Measurements from ENCODE around the gene REV3L. TPM values are rescaled to one million over a fixed set of nuclear protein-coding genes. Genes with fewer than 3 reads are reported as not detected.

REV3L gene
- total and polyA plus RNA-seq, 2 donors (not counting 1 experiment from before 2014, with no cell fraction given), result 4.7 to 37.9 TPM

DNA sequence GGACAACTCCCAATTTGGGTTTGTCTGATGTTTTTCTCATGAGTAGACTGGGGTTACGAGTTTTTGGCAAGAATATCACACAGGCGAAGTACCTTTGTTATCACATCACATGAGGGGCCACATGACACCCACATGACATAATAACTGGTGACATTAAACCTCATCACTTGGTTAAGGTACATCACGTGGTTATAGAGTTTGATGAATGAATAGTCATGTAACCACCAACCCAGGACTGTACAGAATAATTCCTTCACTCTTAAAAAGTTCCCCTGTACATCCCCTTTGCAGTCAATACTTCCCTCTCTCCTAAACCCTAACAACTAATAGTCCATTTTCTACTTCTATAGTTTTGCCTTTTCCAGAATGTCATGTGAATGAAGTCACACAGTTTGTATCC, 83.4 kb downstream of the REV3L start:
- Histone ChIP-seq H4K20me1 (ENCODE audit: control insufficient read depth, insufficient read depth, low read length, poor library complexity, severe bottlenecking) (no peaks in the 10 kb centered on the region), H3K79me2 (ENCODE audit: control insufficient read depth, insufficient read depth, low read length) (no peaks in the 10 kb centered on the region), H3K4me2 (replicated peaks; ENCODE audit: low read depth, low read length, poor library complexity, severe bottlenecking) (no peak overlapping the region), H3K4me1 (ENCODE audit: control insufficient read depth in 2 of 2, insufficient read depth in 2 of 2, low read length in 2 of 2) (no peaks in the 10 kb centered on the region), H3K9me3 (ENCODE audit: control extremely low read depth in 1 of 3, control insufficient read depth in 2 of 3, insufficient read depth in 1 of 3, low read length in 2 of 3) (no peaks in the 10 kb centered on the region), H3K27ac (ENCODE audit: low read length in 2 of 2) (no peak overlapping the region), H2AFZ (ENCODE audit: insufficient read depth, low read depth, low read length, poor library complexity, severe bottlenecking) (no peak overlapping the region), H3K27me3 (replicated peaks in 1 of 4; ENCODE audit: control extremely low read depth in 1 of 4, control insufficient read depth in 3 of 4, insufficient read depth in 4 of 4, low read length in 3 of 4) (no peaks in the 10 kb centered on the region), H3K36me3 (replicated peaks in 1 of 2; ENCODE audit: control extremely low read depth in 1 of 2, control insufficient read depth in 1 of 2, extremely low read depth in 1 of 2, insufficient read depth in 2 of 2, low read length in 1 of 2) (peaks cover 2 to 20% of the 10 kb centered on the region in 2 experiments), H3K4me3 (ENCODE audit: control extremely low read depth in 1 of 5, extremely low read depth in 1 of 5, insufficient read depth in 1 of 5, low read depth in 2 of 5, low read length in 4 of 5) (no peak overlapping the region), H3K9ac (ENCODE audit: low read length) (no peak overlapping the region)
- DNase-seq (peak; percentile 21), ATAC-seq (ENCODE audit: low read depth) (no peak)
- no peaks in the 10 kb centered on the region for H3K9me3 Mint-ChIP-seq (ENCODE audit: insufficient read depth)
- CTCF ChIA-PET, result no interaction called here
- WGBS (ENCODE audit: insufficient coverage), result no CpG with 5 or more reads among the region's 3 CpGs
- H3K4me3 Mint-ChIP-seq, result no peak overlapping the region
- no peaks in the 10 kb centered on the region for H3K27me3 Mint-ChIP-seq
- peaks cover 5% of the 10 kb centered on the region for H3K4me1 Mint-ChIP-seq
- no peak overlapping the region for H3K27ac Mint-ChIP-seq
- TF ChIP-seq EZH2 (IDR thresholded peaks at IDR 0.05; ENCODE audit: borderline replicate concordance, insufficient read depth, low read depth, low read length, poor library complexity, severe bottlenecking), result no peak
- TF ChIP-seq, protein P1, sequence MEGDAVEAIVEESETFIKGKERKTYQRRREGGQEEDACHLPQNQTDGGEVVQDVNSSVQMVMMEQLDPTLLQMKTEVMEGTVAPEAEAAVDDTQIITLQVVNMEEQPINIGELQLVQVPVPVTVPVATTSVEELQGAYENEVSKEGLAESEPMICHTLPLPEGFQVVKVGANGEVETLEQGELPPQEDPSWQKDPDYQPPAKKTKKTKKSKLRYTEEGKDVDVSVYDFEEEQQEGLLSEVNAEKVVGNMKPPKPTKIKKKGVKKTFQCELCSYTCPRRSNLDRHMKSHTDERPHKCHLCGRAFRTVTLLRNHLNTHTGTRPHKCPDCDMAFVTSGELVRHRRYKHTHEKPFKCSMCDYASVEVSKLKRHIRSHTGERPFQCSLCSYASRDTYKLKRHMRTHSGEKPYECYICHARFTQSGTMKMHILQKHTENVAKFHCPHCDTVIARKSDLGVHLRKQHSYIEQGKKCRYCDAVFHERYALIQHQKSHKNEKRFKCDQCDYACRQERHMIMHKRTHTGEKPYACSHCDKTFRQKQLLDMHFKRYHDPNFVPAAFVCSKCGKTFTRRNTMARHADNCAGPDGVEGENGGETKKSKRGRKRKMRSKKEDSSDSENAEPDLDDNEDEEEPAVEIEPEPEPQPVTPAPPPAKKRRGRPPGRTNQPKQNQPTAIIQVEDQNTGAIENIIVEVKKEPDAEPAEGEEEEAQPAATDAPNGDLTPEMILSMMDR (IDR thresholded peaks at IDR 0.05), result no peak
- POLR2A ChIA-PET, result no interaction called here
- intact Hi-C loops (cut with micrococcal nuclease), result no loop called here

DNA sequence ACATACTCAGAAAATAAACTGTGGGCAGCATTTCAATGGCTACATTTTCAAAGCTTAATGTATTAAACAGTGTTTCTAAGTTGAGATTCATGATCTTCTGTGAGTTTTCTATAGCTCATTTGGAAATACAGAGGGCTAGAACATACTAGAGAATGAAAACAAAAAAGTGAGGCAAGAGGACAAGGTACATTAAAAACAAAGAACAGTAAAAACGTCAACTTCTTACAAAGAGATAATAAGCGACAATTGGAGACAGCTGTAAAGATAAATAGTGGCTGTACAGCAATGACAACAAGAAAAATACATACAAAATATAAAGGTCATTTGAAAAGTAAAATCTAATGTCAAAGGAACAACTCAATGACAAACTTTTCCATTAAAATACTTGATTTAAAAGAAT, 94.3 kb downstream of the REV3L start:
- DNase-seq (no peak), ATAC-seq (ENCODE audit: low read depth) (no peak)
- Histone ChIP-seq H2AFZ (ENCODE audit: insufficient read depth, low read depth, low read length, poor library complexity, severe bottlenecking) (no peak overlapping the region), H3K79me2 (ENCODE audit: control insufficient read depth, insufficient read depth, low read length) (no peaks in the 10 kb centered on the region), H3K9me3 (ENCODE audit: control extremely low read depth in 1 of 3, control insufficient read depth in 2 of 3, insufficient read depth in 1 of 3, low read length in 2 of 3) (no peaks in the 10 kb centered on the region), H3K9ac (ENCODE audit: low read length) (no peak overlapping the region), H3K27ac (ENCODE audit: low read length in 2 of 2) (no peak overlapping the region), H3K4me3 (ENCODE audit: control extremely low read depth in 1 of 5, extremely low read depth in 1 of 5, insufficient read depth in 1 of 5, low read depth in 2 of 5, low read length in 4 of 5) (no peak overlapping the region), H3K4me1 (ENCODE audit: control insufficient read depth in 2 of 2, insufficient read depth in 2 of 2, low read length in 2 of 2) (no peaks in the 10 kb centered on the region), H4K20me1 (ENCODE audit: control insufficient read depth, insufficient read depth, low read length, poor library complexity, severe bottlenecking) (no peaks in the 10 kb centered on the region), H3K36me3 (replicated peaks in 1 of 2; ENCODE audit: control extremely low read depth in 1 of 2, control insufficient read depth in 1 of 2, extremely low read depth in 1 of 2, insufficient read depth in 2 of 2, low read length in 1 of 2) (peaks cover 7 to 28% of the 10 kb centered on the region in 2 experiments), H3K4me2 (replicated peaks; ENCODE audit: low read depth, low read length, poor library complexity, severe bottlenecking) (no peak overlapping the region), H3K27me3 (replicated peaks in 1 of 4; ENCODE audit: control extremely low read depth in 1 of 4, control insufficient read depth in 3 of 4, insufficient read depth in 4 of 4, low read length in 3 of 4) (no peaks in the 10 kb centered on the region)
- no peak overlapping the region for H3K4me3 Mint-ChIP-seq
- no peaks in the 10 kb centered on the region for H3K27me3 Mint-ChIP-seq
- no peaks in the 10 kb centered on the region for H3K9me3 Mint-ChIP-seq (ENCODE audit: insufficient read depth)
- no CpG with 5 or more reads among the region's 2 CpGs for WGBS (ENCODE audit: insufficient coverage)
- ChIA-PET POLR2A (no interaction called here), CTCF (interaction anchor here (0.9 kb wide), 1 partner anchor 90 kb away, joined by 3 read pairs; no protein-coding TSS in a partner anchor)
- no peak for TF ChIP-seq EZH2 (IDR thresholded peaks at IDR 0.05; ENCODE audit: borderline replicate concordance, insufficient read depth, low read depth, low read length, poor library complexity, severe bottlenecking)
- TF ChIP-seq, protein P1 (IDR thresholded peaks at IDR 0.05), result no peak
- H3K4me1 Mint-ChIP-seq, result peaks cover 1% of the 10 kb centered on the region
- no peak overlapping the region for H3K27ac Mint-ChIP-seq
- intact Hi-C loops (cut with micrococcal nuclease), result no loop called here
